Measurements from ENCODE around the gene RAB36.

DNA sequence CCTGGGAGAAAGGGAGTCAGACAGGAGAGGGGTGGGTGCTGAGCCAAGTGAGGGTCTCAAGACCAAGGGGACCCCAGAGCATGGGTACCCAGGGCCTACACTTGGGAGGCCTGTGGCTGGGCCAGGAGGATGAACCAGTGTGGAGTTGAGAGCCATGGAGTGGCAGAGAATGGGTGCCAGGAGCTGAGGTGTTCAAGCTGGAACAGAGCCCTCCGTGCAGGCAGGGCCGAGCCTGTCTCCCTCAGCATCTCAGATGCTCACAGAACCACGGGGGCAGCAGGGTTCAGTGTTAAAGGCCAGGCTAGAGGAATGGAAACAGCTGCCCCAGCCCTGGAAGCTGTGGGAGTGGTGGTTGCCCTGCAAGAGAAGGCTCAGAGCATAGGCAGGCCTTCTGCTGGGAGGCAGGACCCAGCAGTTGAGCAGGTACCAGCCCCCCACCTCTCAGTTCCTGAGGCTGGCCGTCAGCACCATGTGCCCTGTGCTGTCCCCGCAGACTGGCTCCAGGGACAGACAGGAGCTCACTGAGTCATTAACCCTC lies 35.8 kb upstream of the RAB36 start:
- TF ChIP-seq, protein P1, sequence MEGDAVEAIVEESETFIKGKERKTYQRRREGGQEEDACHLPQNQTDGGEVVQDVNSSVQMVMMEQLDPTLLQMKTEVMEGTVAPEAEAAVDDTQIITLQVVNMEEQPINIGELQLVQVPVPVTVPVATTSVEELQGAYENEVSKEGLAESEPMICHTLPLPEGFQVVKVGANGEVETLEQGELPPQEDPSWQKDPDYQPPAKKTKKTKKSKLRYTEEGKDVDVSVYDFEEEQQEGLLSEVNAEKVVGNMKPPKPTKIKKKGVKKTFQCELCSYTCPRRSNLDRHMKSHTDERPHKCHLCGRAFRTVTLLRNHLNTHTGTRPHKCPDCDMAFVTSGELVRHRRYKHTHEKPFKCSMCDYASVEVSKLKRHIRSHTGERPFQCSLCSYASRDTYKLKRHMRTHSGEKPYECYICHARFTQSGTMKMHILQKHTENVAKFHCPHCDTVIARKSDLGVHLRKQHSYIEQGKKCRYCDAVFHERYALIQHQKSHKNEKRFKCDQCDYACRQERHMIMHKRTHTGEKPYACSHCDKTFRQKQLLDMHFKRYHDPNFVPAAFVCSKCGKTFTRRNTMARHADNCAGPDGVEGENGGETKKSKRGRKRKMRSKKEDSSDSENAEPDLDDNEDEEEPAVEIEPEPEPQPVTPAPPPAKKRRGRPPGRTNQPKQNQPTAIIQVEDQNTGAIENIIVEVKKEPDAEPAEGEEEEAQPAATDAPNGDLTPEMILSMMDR (IDR thresholded peaks at IDR 0.05): no peak
- no peak for TF ChIP-seq POLR2A (IDR thresholded peaks at IDR 0.05)

All from ovary (tissue), 3 donors.